Erythroblast (primary cell): ENCODE data around the gene TYROBP.
"Not testable (repeated sequence)": the region's sequence is repeated elsewhere in the genome, so short reads cannot be mapped to it uniquely, and the experiment has no call there.

ENCODE experiments used
- DNase-seq, 2 experiments: peaks; one replicate each; lab custom pipeline; 2025; lab: John Stamatoyannopoulos, UW
- GATA1 ChIP-seq: IDR thresholded peaks from 2 replicates; pipeline ENCODE4 v1.6.1; 2011; ENCODE audit warnings: low read depth, mild to moderate bottlenecking, control low read depth, low read length, moderate library complexity
- POLR2A ChIP-seq: IDR thresholded peaks from 2 replicates; pipeline ENCODE4 v1.6.1; 2011; ENCODE audit warnings: mild to moderate bottlenecking, low read length

Gene TYROBP

DNA sequence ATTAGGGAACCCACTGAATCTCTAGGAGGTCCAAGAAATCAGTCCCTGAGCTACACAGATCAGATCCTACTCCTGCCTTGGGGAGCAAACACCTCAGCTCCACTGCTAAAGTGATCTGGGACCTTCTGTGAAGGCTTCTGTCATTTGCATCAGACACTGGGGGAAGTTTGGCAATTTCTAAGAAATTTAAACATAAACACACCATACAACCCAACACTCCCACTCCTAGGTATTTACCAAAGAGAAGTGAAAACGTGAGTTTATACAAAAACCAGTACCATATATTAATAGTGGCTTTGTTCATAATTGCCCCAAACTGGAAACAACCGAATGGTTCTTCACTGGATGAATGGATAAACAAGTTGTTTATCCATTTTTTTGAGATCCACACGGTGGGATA lies 7.3 kb upstream of the TYROBP start:
- TF ChIP-seq GATA1 (no peak), POLR2A (no peak)

DNA sequence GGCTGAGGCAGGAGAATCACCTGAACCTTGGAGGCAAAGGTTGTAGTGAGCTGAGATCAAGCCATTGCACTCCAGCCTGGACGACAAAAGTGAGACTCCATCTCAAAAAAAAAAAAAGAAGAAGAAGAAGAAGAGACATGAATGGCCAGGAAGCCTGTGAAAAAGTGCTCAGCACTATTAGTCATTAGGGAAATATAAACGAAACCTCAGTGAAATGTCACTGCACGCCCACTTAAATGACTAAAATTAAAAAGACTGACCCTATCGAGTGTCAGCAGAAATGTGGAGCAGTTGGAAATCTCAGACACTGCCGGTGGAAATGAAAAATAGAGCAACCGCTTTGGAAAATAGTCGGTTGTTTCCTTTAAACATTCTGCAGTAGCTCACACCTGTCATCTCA lies 5.5 kb upstream of the TYROBP start:
- DNase-seq = no peak
- no peak for TF ChIP-seq GATA1

More for the DNA sequence above, 7.3 kb upstream of the TYROBP start:
- DNase-seq = no peak

DNA sequence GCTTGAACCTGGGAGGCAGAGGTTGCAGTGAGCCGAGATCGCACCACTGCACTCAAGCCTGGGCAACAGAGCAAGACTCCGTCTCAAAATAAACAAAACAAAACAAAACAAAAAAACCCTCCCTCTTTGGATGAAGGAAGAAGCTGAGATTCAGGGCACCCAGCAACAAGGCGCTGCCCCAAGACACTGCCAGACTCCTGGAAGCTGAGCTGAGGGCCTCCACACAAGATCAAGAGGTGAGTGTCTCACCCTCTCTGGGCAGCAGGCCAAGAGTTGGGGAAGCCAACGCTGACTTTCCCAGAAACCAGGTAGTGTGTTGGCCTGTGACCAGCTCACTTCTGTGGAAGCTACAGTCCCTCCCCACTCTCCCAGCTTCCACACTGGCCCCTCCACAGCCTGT lies 3.7 kb upstream of the TYROBP start:
- DNase-seq = no peak

DNA sequence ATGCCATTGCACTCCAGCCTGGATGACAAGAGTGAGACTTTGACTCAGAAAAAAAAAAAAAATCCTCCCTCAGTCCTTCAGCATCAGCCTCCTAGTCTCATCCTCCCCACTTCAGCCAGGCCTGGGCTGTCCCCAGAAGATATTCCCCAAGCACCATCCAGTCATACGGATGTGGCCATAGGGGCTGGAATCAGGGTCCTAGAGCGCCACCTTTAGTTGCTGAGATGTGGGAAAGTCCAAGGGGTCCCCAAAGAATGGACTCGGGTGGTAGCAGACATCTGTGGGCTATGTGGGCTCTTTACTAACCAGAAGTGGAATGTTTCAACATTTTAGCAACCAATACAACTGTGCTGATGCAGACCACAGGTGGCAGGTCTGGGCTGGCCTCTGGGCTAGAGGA lies 3.1 kb upstream of the TYROBP start:
- DNase-seq = no peak

More for the DNA sequence above, 3.7 kb upstream of the TYROBP start:
- TF ChIP-seq POLR2A = no peak
- no peak for TF ChIP-seq GATA1

DNA sequence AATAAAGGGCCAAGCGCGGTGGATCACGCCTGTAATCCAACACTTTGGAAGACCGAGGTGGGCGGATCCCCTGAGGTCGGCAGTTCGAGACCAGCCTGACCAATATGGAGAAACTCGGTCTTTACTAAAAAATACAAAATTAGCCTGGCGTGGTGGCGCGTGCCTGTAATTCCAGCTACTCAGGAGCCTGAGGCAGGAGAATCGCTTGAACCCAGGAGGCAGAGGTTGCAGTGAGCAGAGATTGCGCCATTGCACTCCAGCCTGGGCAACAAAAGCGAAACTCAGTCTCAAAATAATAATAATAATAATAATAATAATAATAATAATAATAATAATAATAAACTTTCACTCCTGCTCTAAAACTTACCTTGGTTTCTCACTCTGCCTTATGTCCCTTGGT lies 2.3 kb upstream of the TYROBP start:
- DNase-seq = not testable (repeated sequence)

More for the DNA sequence above, 3.1 kb upstream of the TYROBP start:
- TF ChIP-seq POLR2A = no peak
- TF ChIP-seq GATA1 = no peak

DNA sequence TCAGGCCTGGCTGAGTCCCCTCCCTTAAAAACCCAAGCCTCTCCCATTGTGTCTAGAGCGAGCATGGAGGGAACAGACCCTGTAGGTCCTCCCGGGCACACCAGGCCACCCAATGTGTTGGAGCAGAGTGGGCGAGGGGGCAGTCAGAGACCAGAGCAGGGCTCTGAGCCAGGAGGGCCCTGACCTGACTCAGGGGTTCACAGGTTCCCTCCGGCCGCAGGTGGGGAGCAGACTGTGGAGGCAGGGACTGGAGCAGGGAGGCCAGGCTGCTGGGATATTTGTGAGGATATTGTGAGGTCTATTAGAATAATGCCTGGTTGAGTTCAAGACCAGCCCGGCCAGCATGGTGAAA lies 1.6 kb upstream of the TYROBP start:
- DNase-seq = no peak
- TF ChIP-seq GATA1 = no peak
- TF ChIP-seq POLR2A = no peak

DNA sequence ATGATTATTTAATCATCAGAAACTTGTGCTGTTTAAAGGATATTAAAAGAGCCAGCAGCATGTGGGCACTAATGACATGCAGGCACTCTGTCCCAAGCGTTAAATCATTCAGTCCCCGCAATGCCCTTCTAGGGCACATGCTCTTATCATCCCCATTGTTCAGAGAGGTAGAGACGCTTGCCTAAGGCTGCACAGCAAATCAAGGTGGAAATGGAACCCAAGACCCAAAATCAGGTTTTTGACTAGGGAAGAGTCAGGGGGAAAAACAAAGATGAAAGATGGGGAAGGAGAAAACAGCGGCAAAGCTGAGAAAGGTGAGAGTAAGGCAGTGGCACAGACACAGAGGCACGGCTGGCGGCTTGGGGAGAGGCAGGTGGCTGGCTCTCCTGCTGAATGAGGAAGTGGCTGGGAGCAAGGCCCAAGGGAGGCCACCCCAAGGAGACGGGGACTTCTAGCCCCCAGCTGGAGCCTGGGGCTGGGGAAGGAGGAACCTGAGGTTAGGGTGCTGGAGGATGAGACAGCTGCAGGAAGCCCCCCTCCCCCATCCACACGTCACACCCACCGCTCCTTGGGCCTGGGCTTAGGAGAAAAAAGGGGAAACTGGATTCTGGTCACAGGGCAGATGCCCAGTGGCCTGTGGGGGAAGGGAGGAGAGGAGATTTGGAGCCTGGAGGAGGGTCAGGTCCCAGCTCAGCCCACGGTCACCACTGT lies 1.0 kb upstream of the TYROBP start:
- no peak for TF ChIP-seq GATA1
- TF ChIP-seq POLR2A = no peak
- no peak for DNase-seq

DNA sequence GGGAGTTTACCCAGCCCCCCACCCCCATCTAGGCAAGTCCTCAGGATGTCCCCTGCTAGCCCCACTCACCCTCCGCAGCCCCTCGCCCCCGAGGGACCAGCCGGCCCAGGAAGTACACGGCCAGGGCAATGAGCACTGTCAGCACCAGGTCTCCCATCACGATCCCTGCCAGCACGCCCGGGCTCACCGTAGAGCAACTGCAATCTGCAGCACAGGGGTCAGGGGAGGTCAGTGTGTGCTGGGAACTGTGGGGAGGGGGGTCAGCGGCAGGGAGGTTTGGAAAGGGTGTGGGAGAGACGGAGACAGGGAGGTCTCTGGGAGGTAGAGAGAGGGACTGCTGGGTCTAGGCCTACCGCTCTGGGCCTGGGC lies 734 bp downstream of the TYROBP start:
- no peak for TF ChIP-seq GATA1
- DNase-seq = no peak

DNA sequence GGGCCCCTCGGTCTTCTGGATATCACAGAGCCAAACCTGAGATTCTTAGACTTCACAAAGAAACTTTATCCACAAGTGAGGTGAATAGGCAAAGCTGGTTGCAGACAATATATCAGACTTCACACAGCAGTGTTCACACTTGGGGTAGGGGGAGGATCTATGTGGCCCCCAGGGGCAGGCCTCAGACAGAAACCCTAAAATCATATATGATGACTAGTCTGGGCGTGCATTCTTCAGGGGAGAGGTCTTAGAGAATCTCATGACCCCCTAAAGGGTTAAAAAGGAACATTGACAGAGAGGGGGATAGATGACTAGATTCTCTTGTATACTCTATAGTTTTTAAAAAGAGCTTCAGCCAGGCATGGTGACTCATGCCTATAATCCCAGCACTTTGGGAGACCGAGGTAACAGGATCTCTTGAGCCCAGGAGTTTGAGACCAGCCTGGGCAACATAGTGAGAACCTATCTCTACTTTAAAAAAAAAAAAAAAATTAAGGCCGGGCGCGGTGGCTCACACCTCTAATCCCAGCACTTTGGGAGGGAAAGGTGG lies 2.8 kb downstream of the TYROBP start:
- no peak for TF ChIP-seq POLR2A
- no peak for TF ChIP-seq GATA1
- DNase-seq = no peak

DNA sequence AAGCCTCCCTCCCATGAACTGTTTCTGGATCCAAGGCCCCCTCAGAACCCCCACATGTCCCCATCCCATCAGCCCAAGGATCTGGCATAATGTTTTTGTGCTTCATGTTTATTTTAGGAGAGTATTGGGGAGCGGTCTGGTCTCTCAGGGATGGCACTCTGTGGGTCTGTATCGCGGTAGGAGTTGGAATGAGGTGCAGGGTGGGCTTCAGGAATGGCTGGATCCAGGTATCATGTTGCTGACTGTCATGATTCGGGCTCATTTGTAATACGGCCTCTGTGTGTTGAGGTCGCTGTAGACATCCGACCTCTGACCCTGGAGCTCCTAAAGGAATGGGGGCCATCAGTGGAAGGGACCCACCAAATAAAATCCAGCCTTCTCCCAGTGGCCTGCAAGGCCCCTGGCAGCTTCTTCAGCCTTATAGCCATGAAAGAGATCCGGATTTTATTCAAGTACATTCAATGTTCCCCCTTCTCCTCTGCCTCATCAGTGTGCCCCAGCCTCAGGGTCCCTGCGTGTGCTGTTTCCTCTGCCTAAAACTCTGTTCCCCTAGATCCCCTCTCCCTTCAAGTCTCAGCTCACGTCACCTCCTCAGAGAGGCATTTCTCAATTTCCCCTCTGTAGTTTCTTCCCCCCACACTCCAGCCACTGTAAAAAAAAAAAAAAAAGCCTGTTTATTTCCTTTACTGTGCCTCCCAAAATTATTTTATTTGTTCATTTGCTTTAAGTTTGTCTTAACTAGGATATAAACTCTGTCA lies 3.6 kb downstream of the TYROBP start:
- TF ChIP-seq POLR2A = no peak
- no peak for TF ChIP-seq GATA1

DNA sequence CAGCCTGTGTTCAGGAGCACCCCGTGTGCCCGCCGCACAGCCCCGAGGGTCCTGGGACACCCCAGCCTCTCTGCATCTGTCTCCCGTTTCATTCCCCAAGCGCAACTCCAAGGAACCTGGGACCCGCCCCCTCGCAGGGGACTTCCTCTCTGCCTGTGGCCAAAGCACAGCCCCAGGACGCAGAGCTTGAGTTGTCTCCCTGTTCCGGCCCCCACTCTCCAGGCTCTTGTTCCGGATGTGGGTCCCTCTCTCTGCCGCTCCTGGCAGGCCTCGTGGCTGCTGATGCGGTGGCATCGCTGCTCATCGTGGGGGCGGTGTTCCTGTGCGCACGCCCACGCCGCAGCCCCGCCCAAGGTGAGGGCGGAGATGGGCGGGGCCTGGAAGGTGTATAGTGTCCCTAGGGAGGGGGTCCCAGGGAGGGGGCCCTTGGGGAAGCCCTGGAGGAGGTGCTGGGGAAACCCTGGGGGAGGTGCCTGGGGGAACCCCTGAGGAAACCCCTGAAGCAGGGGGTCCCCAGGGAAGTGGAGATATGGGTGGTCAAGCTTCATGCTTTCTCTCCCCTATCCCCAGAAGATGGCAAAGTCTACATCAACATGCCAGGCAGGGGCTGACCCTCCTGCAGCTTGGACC lies 4.4 kb downstream of the TYROBP start:
- TF ChIP-seq POLR2A (peak; percentile 40), GATA1 (no peak)
- peak in 1 of 2 experiments; percentile 29 for DNase-seq

More for the DNA sequence above, 3.6 kb downstream of the TYROBP start:
- no peak for DNase-seq

DNA sequence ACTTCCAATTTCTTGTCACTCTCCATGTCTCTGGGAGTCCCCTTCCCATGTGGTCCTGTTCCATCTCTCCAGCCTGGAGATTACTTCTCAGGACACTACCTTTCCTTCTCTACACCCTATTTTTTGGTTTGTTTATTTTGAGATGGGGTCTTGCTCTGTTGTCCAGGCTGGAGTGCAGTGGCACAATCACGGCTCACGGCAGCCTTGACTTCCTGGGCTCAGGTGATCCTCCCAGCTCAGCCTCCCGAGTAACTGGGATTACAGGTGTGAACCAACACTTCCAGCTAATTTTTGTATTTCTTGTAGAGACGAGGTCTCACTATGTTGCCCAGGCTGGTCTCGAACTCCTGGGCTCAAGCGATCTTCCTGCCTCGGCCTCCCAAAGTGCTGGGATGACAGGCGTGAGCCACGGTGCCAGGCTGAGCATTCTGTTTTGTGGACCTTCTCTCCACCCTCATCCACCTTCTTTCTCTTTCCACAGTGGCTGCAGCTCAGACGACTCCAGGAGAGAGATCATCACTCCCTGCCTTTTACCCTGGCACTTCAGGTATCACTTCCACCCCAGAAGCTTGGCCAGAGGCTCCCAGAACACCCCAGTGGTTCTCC lies 5.1 kb downstream of the TYROBP start:
- no peak for DNase-seq
- TF ChIP-seq POLR2A = no peak
- no peak for TF ChIP-seq GATA1

DNA sequence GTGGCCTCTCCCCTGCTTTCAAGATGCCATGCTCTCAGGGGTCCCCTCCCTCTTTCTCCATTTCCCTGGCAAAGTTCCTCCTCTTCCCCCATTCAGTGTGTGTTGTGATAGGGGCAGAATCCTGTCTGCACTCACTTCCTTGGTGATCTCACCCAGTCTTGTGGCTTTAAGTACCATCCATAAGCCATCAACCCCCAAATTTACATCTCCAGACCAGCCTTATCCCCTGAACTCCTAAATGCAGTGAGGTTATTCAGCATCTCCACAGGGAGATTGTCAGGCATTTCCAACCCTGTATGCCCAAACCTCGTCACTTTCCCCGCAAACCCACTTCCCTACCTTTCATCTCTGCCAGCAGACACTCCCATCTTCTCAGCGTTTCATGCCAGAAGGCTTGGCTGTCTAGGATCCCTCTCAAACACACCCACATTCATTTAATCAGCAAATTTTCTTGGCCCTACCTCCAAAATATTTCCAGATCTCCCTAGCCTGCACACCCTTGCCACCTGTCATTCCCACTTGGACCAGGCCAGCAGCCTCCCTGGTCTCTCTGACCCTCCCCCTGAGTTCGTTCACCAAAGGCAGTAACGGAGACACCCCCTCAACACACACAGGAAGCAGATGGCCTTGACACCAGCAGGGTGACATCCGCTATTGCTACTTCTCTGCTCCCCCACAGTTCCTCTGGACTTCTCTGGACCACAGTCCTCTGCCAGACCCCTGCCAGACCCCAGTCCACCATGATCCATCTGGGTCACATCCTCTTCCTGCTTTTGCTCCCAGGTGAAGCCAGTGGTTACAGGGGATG lies 6.0 kb downstream of the TYROBP start, which contains the start of gene HCST:
HCST (plus strand) TSS at position 676 of the 808 bp plus-strand sequence; CDS start at position 741, 65 bp downstream.
- DNase-seq = no peak

More for the DNA sequence above, 6.0 kb downstream of the TYROBP start, which contains the start of gene HCST:
- TF ChIP-seq POLR2A = no peak
- TF ChIP-seq GATA1 = no peak
